ENCODE measurements around the gene WDPCP. TPM values are rescaled to one million over a fixed set of nuclear protein-coding genes. Genes with fewer than 3 reads are reported as not detected.
"Not testable (repeated sequence)": the region's sequence is repeated elsewhere in the genome, so short reads cannot be mapped to it uniquely, and the experiment has no call there.

Gene WDPCP
- total and polyA plus RNA-seq, 2 donors: 5.5 to 10.4 TPM

GRCh38 chr2:63093502-63093901, 494.8 kb downstream of the WDPCP start:
- H3K9me3 ChIP-seq (ENCODE audit: control insufficient read depth in 2 of 2, insufficient read depth in 1 of 2, low read length in 1 of 2): no peaks in the 10 kb centered on the region
- H3K27ac ChIP-seq (ENCODE audit: low read depth in 1 of 2, low read length in 1 of 2): no peak overlapping the region
- no peak overlapping the region for H3K4me3 ChIP-seq (ENCODE audit: low read length in 2 of 2)
- H3K27me3 ChIP-seq (ENCODE audit: control insufficient read depth in 2 of 2, insufficient read depth in 1 of 2, low read length in 1 of 2): no peaks in the 10 kb centered on the region
- 100% methylated on average over 1 of the region's 1 CpG for WGBS
- no peak for DNase-seq (ENCODE audit: low read depth in 6 of 9, low spot score in 9 of 9)
- no peaks in the 10 kb centered on the region for H3K36me3 ChIP-seq (ENCODE audit: control insufficient read depth in 2 of 2, insufficient read depth in 2 of 2, low read length in 1 of 2)
- H3K4me1 ChIP-seq (ENCODE audit: control insufficient read depth in 2 of 2, insufficient read depth in 2 of 2, low read length in 2 of 2): no peaks in the 10 kb centered on the region

- no peak overlapping the region for H3K4me3 ChIP-seq (ENCODE audit: low read length in 2 of 2)
- no peaks in the 10 kb centered on the region for H3K9me3 ChIP-seq (ENCODE audit: control insufficient read depth in 2 of 2, insufficient read depth in 1 of 2, low read length in 1 of 2)
- WGBS: 0% methylated on average over 1 of the region's 1 CpG
- H3K27me3 ChIP-seq (ENCODE audit: control insufficient read depth in 2 of 2, insufficient read depth in 1 of 2, low read length in 1 of 2): no peaks in the 10 kb centered on the region
- no peak for DNase-seq (ENCODE audit: low read depth in 6 of 9, low spot score in 9 of 9)
- H3K4me1 ChIP-seq (ENCODE audit: control insufficient read depth in 2 of 2, insufficient read depth in 2 of 2, low read length in 2 of 2): no peaks in the 10 kb centered on the region
- H3K27ac ChIP-seq (ENCODE audit: low read depth in 1 of 2, low read length in 1 of 2): no peak overlapping the region
- H3K36me3 ChIP-seq (ENCODE audit: control insufficient read depth in 2 of 2, insufficient read depth in 2 of 2, low read length in 1 of 2): no peaks in the 10 kb centered on the region
These were observed 495.4 kb downstream of the WDPCP start for GRCh38 chr2:63092857-63093256.

- no peaks in the 10 kb centered on the region for H3K27me3 ChIP-seq (ENCODE audit: control insufficient read depth in 2 of 2, insufficient read depth in 1 of 2, low read length in 1 of 2)
- H3K9me3 ChIP-seq (ENCODE audit: control insufficient read depth in 2 of 2, insufficient read depth in 1 of 2, low read length in 1 of 2): no peaks in the 10 kb centered on the region
- no peak overlapping the region for H3K27ac ChIP-seq (ENCODE audit: low read depth in 1 of 2, low read length in 1 of 2)
- WGBS: 96% methylated on average over 1 of the region's 1 CpG
- no peak overlapping the region for H3K4me3 ChIP-seq (ENCODE audit: low read length in 2 of 2)
- no peaks in the 10 kb centered on the region for H3K36me3 ChIP-seq (ENCODE audit: control insufficient read depth in 2 of 2, insufficient read depth in 2 of 2, low read length in 1 of 2)
- H3K4me1 ChIP-seq (ENCODE audit: control insufficient read depth in 2 of 2, insufficient read depth in 2 of 2, low read length in 2 of 2): no peaks in the 10 kb centered on the region
- no peak for DNase-seq (ENCODE audit: low read depth in 6 of 9, low spot score in 9 of 9)
These were observed 495.9 kb downstream of the WDPCP start for GRCh38 chr2:63092401-63092800.

- no peaks in the 10 kb centered on the region for H3K27me3 ChIP-seq (ENCODE audit: control insufficient read depth in 2 of 2, insufficient read depth in 1 of 2, low read length in 1 of 2)
- DNase-seq (ENCODE audit: low read depth in 6 of 9, low spot score in 9 of 9): no peak
- H3K36me3 ChIP-seq (ENCODE audit: control insufficient read depth in 2 of 2, insufficient read depth in 2 of 2, low read length in 1 of 2): no peaks in the 10 kb centered on the region
- H3K9me3 ChIP-seq (ENCODE audit: control insufficient read depth in 2 of 2, insufficient read depth in 1 of 2, low read length in 1 of 2): no peaks in the 10 kb centered on the region
- H3K4me3 ChIP-seq (ENCODE audit: low read length in 2 of 2): no peak overlapping the region
- H3K27ac ChIP-seq (ENCODE audit: low read depth in 1 of 2, low read length in 1 of 2): no peak overlapping the region
- WGBS: 82% methylated on average over 1 of the region's 1 CpG
- H3K4me1 ChIP-seq (ENCODE audit: control insufficient read depth in 2 of 2, insufficient read depth in 2 of 2, low read length in 2 of 2): no peaks in the 10 kb centered on the region
These were observed 501.6 kb downstream of the WDPCP start for GRCh38 chr2:63086687-63087086.

GRCh38 chr2:63081404-63081803, 506.9 kb downstream of the WDPCP start:
- Histone ChIP-seq H3K4me3 (ENCODE audit: low read length in 2 of 2) (no peak overlapping the region), H3K4me1 (ENCODE audit: control insufficient read depth in 2 of 2, insufficient read depth in 2 of 2, low read length in 2 of 2) (no peaks in the 10 kb centered on the region), H3K9me3 (ENCODE audit: control insufficient read depth in 2 of 2, insufficient read depth in 1 of 2, low read length in 1 of 2) (no peaks in the 10 kb centered on the region), H3K27ac (ENCODE audit: low read depth in 1 of 2, low read length in 1 of 2) (no peak overlapping the region), H3K27me3 (ENCODE audit: control insufficient read depth in 2 of 2, insufficient read depth in 1 of 2, low read length in 1 of 2) (no peaks in the 10 kb centered on the region), H3K36me3 (ENCODE audit: control insufficient read depth in 2 of 2, insufficient read depth in 2 of 2, low read length in 1 of 2) (no peaks in the 10 kb centered on the region)
- WGBS: 87% methylated on average over 4 of the region's 4 CpGs
- no peak for DNase-seq (ENCODE audit: low read depth in 6 of 9, low spot score in 9 of 9)

GRCh38 chr2:63078852-63079606, 509.2 kb downstream of the WDPCP start:
- no peak overlapping the region for H3K27ac ChIP-seq (ENCODE audit: low read depth in 1 of 2, low read length in 1 of 2)
- H3K36me3 ChIP-seq (ENCODE audit: control insufficient read depth in 2 of 2, insufficient read depth in 2 of 2, low read length in 1 of 2): no peaks in the 10 kb centered on the region
- peak in 2 of 9 donors; percentile 17 to 39 for DNase-seq (ENCODE audit: low read depth in 6 of 9, low spot score in 9 of 9)
- H3K27me3 ChIP-seq (ENCODE audit: control insufficient read depth in 2 of 2, insufficient read depth in 1 of 2, low read length in 1 of 2): no peaks in the 10 kb centered on the region
- 87% methylated on average over 4 of the region's 4 CpGs for WGBS
- H3K4me1 ChIP-seq (ENCODE audit: control insufficient read depth in 2 of 2, insufficient read depth in 2 of 2, low read length in 2 of 2): no peaks in the 10 kb centered on the region
- no peak overlapping the region for H3K4me3 ChIP-seq (ENCODE audit: low read length in 2 of 2)
- no peaks in the 10 kb centered on the region for H3K9me3 ChIP-seq (ENCODE audit: control insufficient read depth in 2 of 2, insufficient read depth in 1 of 2, low read length in 1 of 2)

- not testable (repeated sequence) for H3K4me1 ChIP-seq (ENCODE audit: control insufficient read depth in 2 of 2, insufficient read depth in 2 of 2, low read length in 2 of 2); H3K36me3 ChIP-seq (ENCODE audit: control insufficient read depth in 2 of 2, insufficient read depth in 2 of 2, low read length in 1 of 2); H3K4me3 ChIP-seq (ENCODE audit: low read length in 2 of 2); H3K9me3 ChIP-seq (ENCODE audit: control insufficient read depth in 2 of 2, insufficient read depth in 1 of 2, low read length in 1 of 2); DNase-seq (ENCODE audit: low read depth in 6 of 9, low spot score in 9 of 9); H3K27ac ChIP-seq (ENCODE audit: low read depth in 1 of 2, low read length in 1 of 2); H3K27me3 ChIP-seq (ENCODE audit: control insufficient read depth in 2 of 2, insufficient read depth in 1 of 2, low read length in 1 of 2)
- WGBS: 97% methylated on average over 4 of the region's 4 CpGs
These were observed 513.9 kb downstream of the WDPCP start for GRCh38 chr2:63074399-63074798.

- Histone ChIP-seq H3K36me3 (ENCODE audit: control insufficient read depth in 2 of 2, insufficient read depth in 2 of 2, low read length in 1 of 2) (no peaks in the 10 kb centered on the region), H3K4me1 (ENCODE audit: control insufficient read depth in 2 of 2, insufficient read depth in 2 of 2, low read length in 2 of 2) (no peaks in the 10 kb centered on the region), H3K27me3 (ENCODE audit: control insufficient read depth in 2 of 2, insufficient read depth in 1 of 2, low read length in 1 of 2) (peaks cover 3 to 6% of the 10 kb centered on the region in 2 donors), H3K4me3 (ENCODE audit: low read length in 2 of 2) (no peak overlapping the region), H3K27ac (ENCODE audit: low read depth in 1 of 2, low read length in 1 of 2) (no peak overlapping the region), H3K9me3 (ENCODE audit: control insufficient read depth in 2 of 2, insufficient read depth in 1 of 2, low read length in 1 of 2) (no peaks in the 10 kb centered on the region)
- no peak for DNase-seq (ENCODE audit: low read depth in 6 of 9, low spot score in 9 of 9)
- WGBS: 90% methylated on average over 3 of the region's 3 CpGs
These were observed 514.3 kb downstream of the WDPCP start for GRCh38 chr2:63073994-63074393.

- no peak for DNase-seq (ENCODE audit: low read depth in 6 of 9, low spot score in 9 of 9)
- Histone ChIP-seq H3K36me3 (ENCODE audit: control insufficient read depth in 2 of 2, insufficient read depth in 2 of 2, low read length in 1 of 2) (no peaks in the 10 kb centered on the region), H3K9me3 (ENCODE audit: control insufficient read depth in 2 of 2, insufficient read depth in 1 of 2, low read length in 1 of 2) (no peaks in the 10 kb centered on the region), H3K27ac (ENCODE audit: low read depth in 1 of 2, low read length in 1 of 2) (no peak overlapping the region), H3K27me3 (ENCODE audit: control insufficient read depth in 2 of 2, insufficient read depth in 1 of 2, low read length in 1 of 2) (peaks cover 6 to 16% of the 10 kb centered on the region in 2 donors), H3K4me3 (ENCODE audit: low read length in 2 of 2) (no peak overlapping the region), H3K4me1 (ENCODE audit: control insufficient read depth in 2 of 2, insufficient read depth in 2 of 2, low read length in 2 of 2) (no peaks in the 10 kb centered on the region)
- 99% methylated on average over 2 of the region's 2 CpGs for WGBS
These were observed 516.6 kb downstream of the WDPCP start for GRCh38 chr2:63071664-63072063.

Data from thymus (tissue), 11 donors.